Activated T-helper 2 cell treated with anti-CD3 and anti-CD28 coated beads, Interferon-gamma antibody, Interleukin-2, Interleukin-4, amounts not matched to agents 10 μg/mL and 5 μg/mL and 100 μg/mL, durations not matched to agents 14 hours and 24 hours and 36 hours (primary cell): ENCODE results near the gene PTPRD. TPM values are rescaled to one million over a fixed set of nuclear protein-coding genes. Genes with fewer than 3 reads are reported as not detected.

Experiments
- DNase-seq: peaks from one replicate; pipeline ENCODE4 v3.0.0; 2021; ENCODE audit warnings: low spot score
- H3K27ac Mint-ChIP-seq: one replicate; pipeline ENCODE4 v1.8.0; 2021; ENCODE audit warnings: mixed read lengths
- H3K27me3 Mint-ChIP-seq: one replicate; pipeline ENCODE4 v1.8.0; 2021; ENCODE audit warnings: low read depth, mixed read lengths
- H3K36me3 Mint-ChIP-seq: one replicate; pipeline ENCODE4 v1.8.0; 2021; ENCODE audit warnings: low read depth, mixed read lengths
- H3K4me1 Mint-ChIP-seq: one replicate; pipeline ENCODE4 v1.8.0; 2021; ENCODE audit warnings: low read depth, mixed read lengths
- H3K4me3 Mint-ChIP-seq: one replicate; pipeline ENCODE4 v1.8.0; 2021; ENCODE audit warnings: low read depth, mild to moderate bottlenecking, moderate library complexity, mixed read lengths
- H3K9me3 Mint-ChIP-seq: one replicate; pipeline ENCODE4 v1.8.0; 2021; ENCODE audit warnings: mixed read lengths
- intact Hi-C: fragments of 100-400 bp; cut with micrococcal nuclease; formaldehyde crosslinking; loops from one replicate; pipeline ENCODE4 v1.15.1; 2023
- total RNA-seq: library from RNA; stranded (reverse); gene quantifications from 2 replicates; pipeline ENCODE4 v1.2.3, GENCODE V29; 2022

PTPRD gene
- total RNA-seq, 1 donor from 2014 or later = 1.5 TPM

- no peaks in the 10 kb centered on the region for H3K36me3 Mint-ChIP-seq
- no peak for DNase-seq
- H3K4me3 Mint-ChIP-seq = no peak overlapping the region
- no peak overlapping the region for H3K27ac Mint-ChIP-seq
- H3K9me3 Mint-ChIP-seq = no peaks in the 10 kb centered on the region
- H3K27me3 Mint-ChIP-seq = no peaks in the 10 kb centered on the region
- intact Hi-C loops = no loop called here
- H3K4me1 Mint-ChIP-seq = no peaks in the 10 kb centered on the region
These were observed 2230.5 kb downstream of the PTPRD start for GRCh38 chr9:8382266-8382665.

GRCh38 chr9:8381601-8382000 lies 2231.2 kb downstream of the PTPRD start:
- Mint-ChIP-seq H3K4me3 (no peak overlapping the region), H3K36me3 (no peaks in the 10 kb centered on the region), H3K9me3 (no peaks in the 10 kb centered on the region), H3K4me1 (no peaks in the 10 kb centered on the region), H3K27ac (no peak overlapping the region), H3K27me3 (no peaks in the 10 kb centered on the region)
- intact Hi-C loops = no loop called here
- no peak for DNase-seq

GRCh38 chr9:8374471-8374870 lies 2238.3 kb downstream of the PTPRD start:
- no peak overlapping the region for H3K27ac Mint-ChIP-seq
- H3K4me1 Mint-ChIP-seq = no peaks in the 10 kb centered on the region
- H3K27me3 Mint-ChIP-seq = no peaks in the 10 kb centered on the region
- DNase-seq = no peak
- no peak overlapping the region for H3K4me3 Mint-ChIP-seq
- no peaks in the 10 kb centered on the region for H3K36me3 Mint-ChIP-seq
- intact Hi-C loops = no loop called here
- H3K9me3 Mint-ChIP-seq = no peaks in the 10 kb centered on the region

GRCh38 chr9:8371686-8372085 lies 2241.1 kb downstream of the PTPRD start:
- intact Hi-C loops = no loop called here
- no peaks in the 10 kb centered on the region for H3K4me1 Mint-ChIP-seq
- H3K36me3 Mint-ChIP-seq = no peaks in the 10 kb centered on the region
- H3K9me3 Mint-ChIP-seq = no peaks in the 10 kb centered on the region
- no peaks in the 10 kb centered on the region for H3K27me3 Mint-ChIP-seq
- no peak overlapping the region for H3K27ac Mint-ChIP-seq
- no peak overlapping the region for H3K4me3 Mint-ChIP-seq
- DNase-seq = no peak

GRCh38 chr9:8366161-8366926 lies 2246.5 kb downstream of the PTPRD start:
- Mint-ChIP-seq H3K4me3 (no peak overlapping the region), H3K27ac (peak overlapping the region; percentile 61), H3K9me3 (no peaks in the 10 kb centered on the region), H3K4me1 (peaks cover 12% of the 10 kb centered on the region), H3K36me3 (no peaks in the 10 kb centered on the region), H3K27me3 (no peaks in the 10 kb centered on the region)
- no peak for DNase-seq
- intact Hi-C loops = loop anchor here (1.0 to 10.0 kb wide), 4 partner anchors 62 to 962 kb away; no protein-coding TSS in a partner anchor

GRCh38 chr9:8365466-8366160 lies 2247.2 kb downstream of the PTPRD start:
- Mint-ChIP-seq H3K27ac (peak overlapping the region; percentile 61), H3K4me1 (peaks cover 12% of the 10 kb centered on the region), H3K9me3 (no peaks in the 10 kb centered on the region), H3K27me3 (no peaks in the 10 kb centered on the region), H3K36me3 (no peaks in the 10 kb centered on the region), H3K4me3 (no peak overlapping the region)
- no peak for DNase-seq
- intact Hi-C loops = loop anchor here (1.0 to 10.0 kb wide), 6 partner anchors 63 to 961 kb away; no protein-coding TSS in a partner anchor

- H3K9me3 Mint-ChIP-seq = no peaks in the 10 kb centered on the region
- H3K4me1 Mint-ChIP-seq = peaks cover 12% of the 10 kb centered on the region
- intact Hi-C loops = loop anchor here (1.0 to 10.0 kb wide), 4 partner anchors 71 to 960 kb away; no protein-coding TSS in a partner anchor
- no peak overlapping the region for H3K4me3 Mint-ChIP-seq
- H3K27me3 Mint-ChIP-seq = no peaks in the 10 kb centered on the region
- no peak for DNase-seq
- H3K27ac Mint-ChIP-seq = peak overlapping the region; percentile 4
- no peaks in the 10 kb centered on the region for H3K36me3 Mint-ChIP-seq
These were observed 2247.8 kb downstream of the PTPRD start for GRCh38 chr9:8365029-8365428.

GRCh38 chr9:8364026-8364752 lies 2248.6 kb downstream of the PTPRD start:
- H3K4me1 Mint-ChIP-seq = peaks cover 12% of the 10 kb centered on the region

GRCh38 chr9:8362250-8362649 lies 2250.6 kb downstream of the PTPRD start:
- no peak for DNase-seq
- no peak overlapping the region for H3K27ac Mint-ChIP-seq
- H3K36me3 Mint-ChIP-seq = no peaks in the 10 kb centered on the region
- no peaks in the 10 kb centered on the region for H3K27me3 Mint-ChIP-seq
- H3K4me1 Mint-ChIP-seq = peaks cover 12% of the 10 kb centered on the region
- intact Hi-C loops = loop anchor here (10.0 kb wide), 1 partner anchor 957 kb away; no protein-coding TSS in a partner anchor
- no peaks in the 10 kb centered on the region for H3K9me3 Mint-ChIP-seq
- no peak overlapping the region for H3K4me3 Mint-ChIP-seq

More at GRCh38 chr9:8364026-8364752, 2248.6 kb downstream of the PTPRD start:
- no peak overlapping the region for H3K27ac Mint-ChIP-seq
- H3K36me3 Mint-ChIP-seq = no peaks in the 10 kb centered on the region
- H3K9me3 Mint-ChIP-seq = no peaks in the 10 kb centered on the region
- no peaks in the 10 kb centered on the region for H3K27me3 Mint-ChIP-seq
- H3K4me3 Mint-ChIP-seq = no peak overlapping the region
- intact Hi-C loops = loop anchor here (2.0 to 10.0 kb wide), 2 partner anchors 249 to 959 kb away; no protein-coding TSS in a partner anchor
- no peak for DNase-seq

- intact Hi-C loops = loop anchor here (10.0 kb wide), 1 partner anchor 957 kb away; no protein-coding TSS in a partner anchor
- H3K27ac Mint-ChIP-seq = no peak overlapping the region
- H3K27me3 Mint-ChIP-seq = no peaks in the 10 kb centered on the region
- no peak for DNase-seq
- H3K9me3 Mint-ChIP-seq = no peaks in the 10 kb centered on the region
- no peaks in the 10 kb centered on the region for H3K36me3 Mint-ChIP-seq
- H3K4me1 Mint-ChIP-seq = peaks cover 10% of the 10 kb centered on the region
- H3K4me3 Mint-ChIP-seq = no peak overlapping the region
These were observed 2251.4 kb downstream of the PTPRD start for GRCh38 chr9:8361364-8361763.

GRCh38 chr9:8356406-8356805 lies 2256.4 kb downstream of the PTPRD start:
- H3K4me1 Mint-ChIP-seq = no peaks in the 10 kb centered on the region
- no peaks in the 10 kb centered on the region for H3K36me3 Mint-ChIP-seq
- intact Hi-C loops = no loop called here
- H3K27me3 Mint-ChIP-seq = no peaks in the 10 kb centered on the region
- DNase-seq = no peak
- no peak overlapping the region for H3K27ac Mint-ChIP-seq
- H3K9me3 Mint-ChIP-seq = no peaks in the 10 kb centered on the region
- no peak overlapping the region for H3K4me3 Mint-ChIP-seq

- intact Hi-C loops = no loop called here
- no peaks in the 10 kb centered on the region for H3K27me3 Mint-ChIP-seq
- H3K4me3 Mint-ChIP-seq = no peak overlapping the region
- no peaks in the 10 kb centered on the region for H3K9me3 Mint-ChIP-seq
- H3K4me1 Mint-ChIP-seq = no peaks in the 10 kb centered on the region
- H3K27ac Mint-ChIP-seq = no peak overlapping the region
- no peak for DNase-seq
- no peaks in the 10 kb centered on the region for H3K36me3 Mint-ChIP-seq
These were observed 2261.4 kb downstream of the PTPRD start for GRCh38 chr9:8351436-8351835.
